GM12873 (cell line): ENCODE results near the gene DPP10.

ENCODE experiments used
- CTCF ChIP-seq: IDR thresholded peaks from 2 replicates; pipeline ENCODE4 v1.5.1; 2012; ENCODE audit warnings: low read depth, mild to moderate bottlenecking, moderate library complexity, low read length, control low read depth; ENCODE audit not compliant: insufficient read depth; ENCODE audit errors: missing control alignments

Gene DPP10

GRCh38 chr2:114742245-114742644 lies 299.8 kb downstream of the DPP10 start:
- TF ChIP-seq CTCF = no peak

- no peak for TF ChIP-seq CTCF
Measured at GRCh38 chr2:114745700-114746099, 303.3 kb downstream of the DPP10 start.

- no peak for TF ChIP-seq CTCF
Measured at GRCh38 chr2:114752425-114752824, 310.0 kb downstream of the DPP10 start.

- TF ChIP-seq CTCF = no peak
Measured at GRCh38 chr2:114753145-114753544, 310.7 kb downstream of the DPP10 start.

- no peak for TF ChIP-seq CTCF
Measured at GRCh38 chr2:114754907-114755563, 312.6 kb downstream of the DPP10 start.

GRCh38 chr2:114762376-114762775 lies 319.9 kb downstream of the DPP10 start:
- no peak for TF ChIP-seq CTCF

- TF ChIP-seq CTCF = no peak
Measured at GRCh38 chr2:114762986-114763385, 320.5 kb downstream of the DPP10 start.

GRCh38 chr2:114769110-114769509 lies 326.7 kb downstream of the DPP10 start:
- TF ChIP-seq CTCF = no peak
